HEK293T (cell line): Measurements from ENCODE around the gene RPL37.
"Not testable (repeated sequence)": the region's sequence is repeated elsewhere in the genome, so short reads cannot be mapped to it uniquely, and the experiment has no call there.

Source experiments
- ARNT ChIP-seq: fragments of 450-650 bp; IDR thresholded peaks from 2 replicates; pipeline ENCODE4 v1.6.1; 2017; ENCODE audit warnings: mild to moderate bottlenecking
- BHLHE40 ChIP-seq: fragments of 450-650 bp; IDR thresholded peaks from 2 replicates; pipeline ENCODE4 v1.6.1; 2016; ENCODE audit warnings: mild to moderate bottlenecking, moderate library complexity, borderline replicate concordance
- ELF4 ChIP-seq: fragments of 450-650 bp; IDR thresholded peaks from 2 replicates; pipeline ENCODE4 v1.6.1; 2017; ENCODE audit warnings: antibody characterized with exemption
- FOXA1 ChIP-seq: fragments of 450-650 bp; IDR thresholded peaks from 2 replicates; pipeline ENCODE4 v1.6.1; 2016; ENCODE audit warnings: mild to moderate bottlenecking
- FOXM1 ChIP-seq: fragments of 450-650 bp; IDR thresholded peaks from 2 replicates; pipeline ENCODE4 v1.6.1; 2017; ENCODE audit warnings: mild to moderate bottlenecking, borderline replicate concordance
- HDGF ChIP-seq: fragments of 450-650 bp; IDR thresholded peaks from 2 replicates; pipeline ENCODE4 v1.6.1; 2017; ENCODE audit warnings: antibody characterized with exemption, borderline replicate concordance
- NFRKB ChIP-seq: fragments of 450-650 bp; IDR thresholded peaks from 2 replicates; pipeline ENCODE4 v1.6.1; 2016; ENCODE audit warnings: mild to moderate bottlenecking, moderate library complexity
- SP1 ChIP-seq: fragments of 450-650 bp; IDR thresholded peaks from 2 replicates; pipeline ENCODE4 v1.6.1; 2017
- SUZ12 ChIP-seq: fragments of 450-650 bp; IDR thresholded peaks from 2 replicates; pipeline ENCODE4 v1.6.1; 2016; ENCODE audit warnings: mild to moderate bottlenecking
- TARDBP ChIP-seq: fragments of 450-650 bp; IDR thresholded peaks from 2 replicates; pipeline ENCODE4 v1.6.1; 2016

DNA sequence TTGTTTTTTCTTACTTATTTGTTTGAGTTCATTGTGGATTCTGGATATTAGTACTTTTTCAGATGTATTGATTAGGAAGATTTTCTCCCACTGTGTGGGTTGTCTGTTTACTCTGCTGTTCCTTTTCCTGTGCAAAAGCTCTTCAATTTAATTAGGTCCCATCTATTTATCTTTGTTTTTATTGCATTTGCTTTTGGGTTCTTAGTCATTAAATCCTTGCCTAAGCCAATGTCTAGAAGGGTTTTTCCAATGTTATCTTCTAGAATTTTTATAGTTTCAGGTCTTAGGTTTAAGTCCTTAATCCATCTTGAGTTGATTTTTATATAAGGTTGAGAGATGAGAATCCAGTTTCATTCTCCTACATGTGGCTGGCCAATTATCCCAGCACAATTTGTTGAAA lies 40.7 kb downstream of the RPL37 start:
- TF ChIP-seq SUZ12, ELF4, HDGF, SP1, FOXM1, BHLHE40, NFRKB, TARDBP, FOXA1, ARNT: not testable (repeated sequence)
